Measurements from ENCODE around the gene FZD4. TPM values are rescaled to one million over a fixed set of nuclear protein-coding genes. Genes with fewer than 3 reads are reported as not detected.

Gene FZD4
- total RNA-seq, 1 experiment from 2014 or later = 4.5 TPM

GRCh38 chr11:86918496-86918895 is 36.7 kb downstream of the FZD4 start:
- Histone ChIP-seq H3T11ph (ENCODE audit: low read length) (no peak overlapping the region), H4K20me1 (ENCODE audit: control insufficient read depth, insufficient read depth, insufficient read length) (no peaks in the 10 kb centered on the region), H4K8ac (replicated peaks; ENCODE audit: insufficient read length, low read depth, low read length) (no peak overlapping the region), H3K4me2 (ENCODE audit: insufficient read depth, insufficient read length, low read length) (no peak overlapping the region), H2BK120ac (ENCODE audit: low read depth, low read length, poor library complexity, severe bottlenecking) (no peak overlapping the region), H3K9me3 (ENCODE audit: control insufficient read depth, low read depth, low read length) (no peaks in the 10 kb centered on the region), H3K27me3 (ENCODE audit: insufficient read depth, low read length) (no peaks in the 10 kb centered on the region), H3K14ac (ENCODE audit: insufficient read depth, low read length) (no peak overlapping the region), H3K79me2 (ENCODE audit: insufficient read depth, low read length) (no peaks in the 10 kb centered on the region), H2BK5ac (ENCODE audit: insufficient read length, low read length) (no peak overlapping the region), H3K23ac (ENCODE audit: insufficient read length, low read depth, low read length) (no peak overlapping the region), H2BK15ac (ENCODE audit: low read depth, low read length) (no peak overlapping the region), H2AFZ (ENCODE audit: low read length) (no peak overlapping the region), H3K18ac (ENCODE audit: insufficient read length, low read depth, low read length) (no peak overlapping the region), H2AK5ac (ENCODE audit: insufficient read length, low read length) (no peak overlapping the region), H2BK12ac (ENCODE audit: insufficient read length, low read depth, low read length) (no peak overlapping the region), H3K4me1 (ENCODE audit: insufficient read depth, low read length) (peaks cover 6% of the 10 kb centered on the region), H4K91ac (ENCODE audit: insufficient read length, low read depth, low read length) (no peak overlapping the region), H4K5ac (ENCODE audit: insufficient read length, low read depth, low read length) (no peak overlapping the region), H3K56ac (ENCODE audit: insufficient read length, low read depth, low read length) (no peak overlapping the region), H3K27ac (ENCODE audit: insufficient read length, low read depth, low read length) (no peak overlapping the region), H3K79me1 (ENCODE audit: insufficient read depth, low read depth, low read length, poor library complexity, severe bottlenecking) (no peaks in the 10 kb centered on the region), H3K9ac (ENCODE audit: extremely low read depth, insufficient read length, low read length) (no peak overlapping the region), H3K23me2 (ENCODE audit: insufficient read length, low read depth, low read length, poor library complexity, severe bottlenecking) (no peaks in the 10 kb centered on the region), H2BK20ac (ENCODE audit: low read depth, low read length, poor library complexity, severe bottlenecking) (no peak overlapping the region), H3K4ac (ENCODE audit: low read depth, low read length) (no peak overlapping the region)
- no peak for DNase-seq
- no peak for TF ChIP-seq CTCF (conservative IDR thresholded peaks at IDR 0.05)
- peaks cover 11 to 14% of the 10 kb centered on the region in 2 experiments for H3K4me1 Mint-ChIP-seq
- H3K27me3 Mint-ChIP-seq (ENCODE audit: low read depth) = no peaks in the 10 kb centered on the region
- no peaks in the 10 kb centered on the region for H3K36me3 Mint-ChIP-seq (ENCODE audit: insufficient read depth in 1 of 3, low read depth in 3 of 3)
- no peak overlapping the region for H3K27ac Mint-ChIP-seq
- no peaks in the 10 kb centered on the region for H3K9me3 Mint-ChIP-seq
- no CpG with 5 or more reads among the region's 2 CpGs for WGBS (ENCODE audit: extremely low coverage, insufficient read length, low lambda C conversion rate)
- H3K4me3 Mint-ChIP-seq = no peak overlapping the region
